GM12801 (cell line): Measurements from ENCODE around the gene NRG2.

ENCODE experiments used
- CTCF ChIP-seq: IDR thresholded peaks from one replicate; pipeline ENCODE4 v1.5.1; 2011; ENCODE audit warnings: control low read depth; ENCODE audit not compliant: insufficient read length; ENCODE audit errors: extremely low read depth

Gene NRG2

DNA sequence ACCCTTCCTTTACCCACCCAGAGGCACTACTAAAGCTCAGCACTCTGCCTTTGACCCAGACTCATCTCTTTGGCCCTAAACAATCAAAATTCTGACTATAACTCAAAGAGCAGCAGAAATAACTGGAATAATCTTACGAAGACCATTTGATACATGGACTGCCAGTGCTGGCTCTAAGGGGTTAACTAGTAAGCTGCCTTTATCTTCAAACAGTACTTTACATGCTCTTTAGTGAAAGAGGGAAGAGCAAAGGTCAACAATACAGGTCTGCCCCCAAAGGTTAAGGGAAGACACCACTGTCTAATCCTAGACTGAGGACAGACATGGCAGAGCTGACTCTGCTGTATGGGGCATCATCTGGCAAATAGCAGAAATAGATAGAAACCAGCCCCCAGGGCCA, 45.8 kb downstream of the NRG2 start:
- no peak for TF ChIP-seq CTCF

DNA sequence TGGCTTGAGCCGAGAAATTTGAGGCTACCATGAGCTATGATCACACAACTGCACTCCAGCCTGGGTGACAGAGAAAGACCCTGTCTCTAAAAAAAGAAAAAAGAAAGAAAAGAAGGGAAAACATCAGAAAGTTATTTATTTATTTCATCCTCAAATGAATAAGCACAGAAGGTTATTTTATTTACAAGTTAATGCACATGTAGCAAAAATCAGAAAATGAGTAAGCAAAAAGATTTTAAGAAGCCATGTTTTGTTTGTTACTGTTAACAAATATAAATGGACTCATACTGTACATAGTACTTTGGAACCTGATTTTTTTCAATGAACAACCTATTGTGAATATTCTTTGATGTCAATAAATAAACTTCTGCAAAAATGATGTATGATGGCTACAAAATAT, 47.2 kb downstream of the NRG2 start:
- no peak for TF ChIP-seq CTCF

GRCh38 chr5:139994234-139994633, 48.9 kb downstream of the NRG2 start:
- no peak for TF ChIP-seq CTCF

GRCh38 chr5:139985733-139986132, 57.4 kb downstream of the NRG2 start:
- no peak for TF ChIP-seq CTCF

- TF ChIP-seq CTCF = no peak
These were observed 57.8 kb downstream of the NRG2 start for GRCh38 chr5:139985290-139985689.

DNA sequence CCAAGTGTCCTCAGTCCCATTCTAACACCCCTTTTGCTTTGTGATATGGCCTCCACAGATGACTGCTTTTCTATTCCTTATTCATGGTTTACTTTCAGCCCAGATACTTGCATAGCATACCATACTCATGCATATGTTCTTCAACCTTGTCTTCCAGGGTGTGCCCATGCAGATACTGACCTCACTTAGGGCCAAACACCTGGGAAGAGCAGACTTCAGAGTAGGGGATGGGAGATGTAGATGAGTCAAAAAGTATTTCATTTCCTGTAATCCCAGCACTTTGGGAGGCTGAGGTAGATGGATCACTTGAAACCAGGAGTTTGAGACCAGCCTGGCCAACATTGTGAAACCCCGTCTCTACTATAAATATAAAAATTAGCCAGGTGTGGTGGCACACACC, 58.3 kb downstream of the NRG2 start:
- no peak for TF ChIP-seq CTCF

GRCh38 chr5:139982975-139983240, 60.2 kb downstream of the NRG2 start:
- no peak for TF ChIP-seq CTCF
